Stimulated activated naive CD4-positive, alpha-beta T cell treated with Interleukin-2 at 50 U/mL for 16 hours (primary cell): ENCODE measurements around the gene AATK.

Experiments used
- DNase-seq: peaks from one replicate; lab custom pipeline; 2025; lab: John Stamatoyannopoulos, UW

Gene AATK

GRCh38 chr17:81196505-81197408, 30.7 kb upstream of the AATK start:
- DNase-seq, result no peak

- no peak for DNase-seq
These were observed 30.0 kb upstream of the AATK start for GRCh38 chr17:81195941-81196495.

DNA sequence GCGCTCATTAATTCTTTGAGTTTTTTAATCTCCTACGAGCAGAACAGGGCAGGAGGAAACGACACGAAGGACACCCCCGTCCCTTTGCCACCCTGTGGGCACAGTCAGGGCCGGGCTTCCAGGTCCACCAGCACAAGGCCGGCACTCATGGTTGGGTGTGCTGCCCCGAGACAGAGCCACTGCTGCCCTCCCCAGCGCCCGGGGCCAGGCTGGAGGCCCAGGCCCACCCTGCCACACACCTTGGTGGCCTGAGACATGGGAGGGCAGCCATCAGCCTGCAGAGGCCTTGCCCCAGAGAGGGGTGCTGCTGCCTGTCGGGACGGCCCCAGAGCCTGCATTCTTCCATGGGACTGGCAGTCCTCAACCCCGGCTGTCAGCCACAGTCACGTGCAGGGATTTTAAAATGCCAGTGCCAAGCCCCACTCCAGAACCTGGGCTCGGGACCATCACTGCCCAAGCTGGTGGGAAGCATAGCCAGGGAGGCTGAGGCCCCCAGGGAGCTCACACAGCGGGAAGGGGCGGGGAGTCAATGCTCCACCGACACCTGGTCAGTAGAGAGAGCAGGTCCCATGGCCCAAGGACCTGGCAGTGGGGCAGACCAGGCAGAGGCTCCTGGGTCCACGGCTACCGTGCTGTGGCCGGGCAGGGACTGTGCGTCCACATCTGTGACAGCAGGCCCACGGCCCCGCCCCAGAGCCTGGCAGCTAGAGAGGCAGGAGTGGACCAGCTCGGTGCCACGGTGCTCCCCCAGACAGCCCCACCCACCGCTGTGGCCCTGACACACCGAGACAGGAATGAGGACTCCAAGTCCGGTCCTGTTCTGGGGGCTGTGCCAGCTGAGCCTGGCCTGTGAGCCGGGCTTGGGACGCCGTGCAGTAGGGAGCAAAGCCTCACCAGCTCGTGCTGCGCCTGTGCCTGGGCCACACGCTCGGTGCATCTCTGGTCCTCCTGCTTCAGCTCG, 29.2 kb upstream of the AATK start:
- no peak for DNase-seq

DNA sequence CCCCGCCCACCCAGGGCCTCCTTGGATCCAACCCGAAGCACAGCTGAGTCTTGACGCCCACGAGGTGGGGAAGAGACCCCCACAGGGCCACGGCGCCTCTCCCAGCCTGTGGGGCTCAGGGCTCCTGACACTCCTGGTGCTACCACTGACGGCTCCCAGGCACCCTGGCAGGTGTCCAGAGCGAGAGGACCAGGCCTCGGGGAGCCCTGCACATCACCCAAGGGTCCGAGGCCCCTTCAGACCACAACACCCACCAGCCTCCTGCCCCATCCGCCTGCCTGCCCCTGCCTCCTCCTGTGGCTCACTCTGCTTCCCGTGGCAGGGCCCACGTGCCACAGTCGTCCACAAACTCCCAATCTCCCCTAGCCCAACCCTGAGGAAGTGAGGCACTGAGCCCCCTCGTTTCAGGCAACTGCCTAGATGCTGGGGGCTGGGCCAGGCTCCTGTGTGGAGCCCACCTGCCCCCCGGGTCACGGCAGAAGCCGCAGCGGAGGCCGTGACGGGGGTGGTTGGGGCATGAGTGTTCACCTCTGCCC, 28.3 kb upstream of the AATK start:
- no peak for DNase-seq

DNA sequence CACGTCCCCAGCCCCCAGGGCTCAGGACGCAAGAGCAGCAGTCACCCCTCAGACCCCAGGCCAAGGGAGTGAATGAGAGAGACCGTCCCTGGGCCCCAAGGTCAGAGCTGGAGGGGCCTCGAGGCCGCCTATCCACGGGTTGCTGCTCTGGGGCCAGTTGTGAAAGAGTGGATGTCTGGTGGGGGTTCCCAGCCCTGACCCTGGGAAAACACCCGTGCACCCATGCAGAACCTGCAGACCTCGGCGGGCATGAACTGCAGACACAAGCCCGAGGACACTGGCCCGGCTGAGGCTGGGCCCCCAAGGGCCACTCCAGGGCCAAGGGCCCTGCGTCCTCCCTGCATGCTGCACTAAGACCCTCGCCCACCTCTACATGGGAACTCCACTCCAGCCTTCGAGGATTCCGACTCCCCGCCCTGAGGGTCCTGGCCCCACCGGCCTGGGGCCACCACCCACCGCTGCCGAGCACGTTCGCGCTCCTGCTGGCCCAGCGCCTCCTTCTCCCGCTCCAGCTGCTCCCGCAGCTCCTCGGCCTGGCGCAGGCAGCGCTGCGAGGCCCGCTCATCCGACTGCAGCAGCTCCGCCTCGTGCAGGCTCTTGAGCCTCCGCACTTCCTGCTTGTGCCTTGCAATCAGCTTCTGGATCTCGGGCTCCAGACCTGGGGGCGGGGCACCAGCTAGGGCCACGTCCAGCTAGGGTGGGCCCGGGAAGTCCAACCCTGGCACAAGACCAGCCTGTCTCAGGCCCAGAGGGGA, 27.6 kb upstream of the AATK start:
- no peak for DNase-seq

- no peak for DNase-seq
These were observed 27.0 kb upstream of the AATK start for GRCh38 chr17:81193051-81193410.

DNA sequence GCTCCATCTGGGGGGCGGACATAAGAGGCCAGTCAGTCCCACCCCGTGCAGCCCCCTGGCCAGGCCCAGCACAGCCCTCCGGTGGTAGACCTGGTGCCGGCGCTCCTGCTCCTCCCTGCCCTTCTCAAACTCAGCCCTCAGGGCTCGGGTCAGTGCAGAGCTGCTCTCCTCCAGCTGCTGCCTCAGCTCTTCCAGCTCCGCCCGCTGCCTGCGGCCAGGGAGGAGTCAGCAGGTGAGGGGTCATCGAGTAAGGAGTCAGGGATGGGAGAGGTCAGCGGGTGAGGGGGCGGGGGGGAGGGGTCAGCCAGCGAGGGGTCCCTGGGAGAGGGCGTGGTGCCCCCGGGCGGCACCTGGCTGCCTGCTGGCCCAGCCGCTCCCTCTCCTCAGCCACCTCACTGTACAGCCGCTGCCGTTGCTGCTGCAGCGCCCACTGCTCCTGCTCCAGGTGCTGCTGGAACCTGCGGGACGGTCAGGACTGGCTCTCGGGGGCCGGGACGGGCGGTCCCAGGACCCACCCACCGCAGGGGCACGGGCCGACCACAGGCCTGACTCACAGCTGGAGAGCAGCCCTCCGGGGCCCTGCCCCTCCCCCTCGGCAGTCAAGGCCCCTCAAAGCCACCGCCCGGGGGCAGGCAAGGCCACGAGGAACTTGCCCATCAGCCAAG, 26.5 kb upstream of the AATK start:
- DNase-seq, result no peak

DNA sequence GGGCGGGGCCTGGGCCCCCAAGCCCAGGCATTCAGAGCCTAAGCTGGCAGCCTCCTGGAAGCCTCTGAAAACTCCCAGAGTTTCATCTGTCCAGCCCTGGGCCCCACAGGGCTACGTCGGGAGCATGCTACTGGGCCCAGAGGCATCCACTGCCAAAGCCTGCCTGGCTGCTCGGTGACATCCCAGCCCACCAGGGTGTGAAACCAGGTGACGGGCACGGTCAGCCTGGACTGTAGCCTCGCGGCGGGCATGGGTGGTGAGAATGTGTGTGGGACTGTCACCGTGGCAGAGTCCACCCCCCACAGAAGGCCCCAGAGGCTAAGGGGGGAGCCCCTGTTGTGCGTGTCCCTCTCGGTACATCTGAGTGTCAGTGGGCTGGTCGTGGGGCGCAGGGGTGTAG, 25.6 kb upstream of the AATK start:
- DNase-seq, result no peak

- DNase-seq, result no peak
These were observed 25.1 kb upstream of the AATK start for GRCh38 chr17:81191116-81191515.

GRCh38 chr17:81190591-81190990, 24.6 kb upstream of the AATK start:
- no peak for DNase-seq

DNA sequence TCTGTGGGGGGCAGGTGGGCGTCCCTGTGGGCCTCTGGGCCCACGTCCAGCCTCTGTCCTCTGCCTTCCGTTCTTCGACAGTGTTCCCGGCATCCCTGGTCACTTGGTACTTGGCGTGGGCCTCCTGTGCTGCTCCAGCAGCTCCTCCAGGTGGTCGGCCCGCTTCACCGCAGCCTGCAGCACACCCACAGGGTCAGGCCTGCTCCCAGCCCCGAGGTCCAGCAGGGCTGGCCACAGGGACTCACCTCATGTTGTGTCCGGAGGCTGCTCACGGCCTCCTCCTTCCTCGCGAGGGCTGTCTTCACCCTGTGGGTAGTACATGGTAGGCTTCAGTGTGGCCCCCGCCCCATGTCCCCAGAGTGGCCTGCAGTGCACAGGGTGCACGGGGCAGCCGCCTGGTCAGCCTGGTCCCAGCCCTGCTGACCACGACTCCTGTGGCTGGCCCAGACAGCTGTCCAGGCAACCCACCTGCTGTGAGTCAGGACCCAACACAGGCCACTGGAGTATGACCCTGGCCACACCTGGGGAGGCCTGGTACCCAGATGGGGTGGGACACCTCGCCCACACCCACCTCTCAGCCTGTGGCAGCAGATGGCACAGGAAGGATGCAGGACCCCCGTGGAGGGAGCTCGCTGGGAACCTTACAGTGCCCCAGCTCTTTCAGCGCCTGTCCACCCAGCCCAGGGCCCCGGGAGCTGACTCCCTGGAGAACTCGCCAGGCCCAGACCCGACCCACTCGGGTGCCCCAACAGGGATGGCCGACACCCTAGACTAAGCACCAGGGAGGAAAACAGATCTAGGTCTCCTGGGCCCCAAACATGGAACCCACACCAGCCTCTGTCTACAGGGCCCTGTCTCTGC, 23.9 kb upstream of the AATK start:
- DNase-seq, result no peak

GRCh38 chr17:81189016-81189415, 23.0 kb upstream of the AATK start:
- DNase-seq, result no peak

- DNase-seq, result no peak
These were observed 22.4 kb upstream of the AATK start for GRCh38 chr17:81188491-81188840.

DNA sequence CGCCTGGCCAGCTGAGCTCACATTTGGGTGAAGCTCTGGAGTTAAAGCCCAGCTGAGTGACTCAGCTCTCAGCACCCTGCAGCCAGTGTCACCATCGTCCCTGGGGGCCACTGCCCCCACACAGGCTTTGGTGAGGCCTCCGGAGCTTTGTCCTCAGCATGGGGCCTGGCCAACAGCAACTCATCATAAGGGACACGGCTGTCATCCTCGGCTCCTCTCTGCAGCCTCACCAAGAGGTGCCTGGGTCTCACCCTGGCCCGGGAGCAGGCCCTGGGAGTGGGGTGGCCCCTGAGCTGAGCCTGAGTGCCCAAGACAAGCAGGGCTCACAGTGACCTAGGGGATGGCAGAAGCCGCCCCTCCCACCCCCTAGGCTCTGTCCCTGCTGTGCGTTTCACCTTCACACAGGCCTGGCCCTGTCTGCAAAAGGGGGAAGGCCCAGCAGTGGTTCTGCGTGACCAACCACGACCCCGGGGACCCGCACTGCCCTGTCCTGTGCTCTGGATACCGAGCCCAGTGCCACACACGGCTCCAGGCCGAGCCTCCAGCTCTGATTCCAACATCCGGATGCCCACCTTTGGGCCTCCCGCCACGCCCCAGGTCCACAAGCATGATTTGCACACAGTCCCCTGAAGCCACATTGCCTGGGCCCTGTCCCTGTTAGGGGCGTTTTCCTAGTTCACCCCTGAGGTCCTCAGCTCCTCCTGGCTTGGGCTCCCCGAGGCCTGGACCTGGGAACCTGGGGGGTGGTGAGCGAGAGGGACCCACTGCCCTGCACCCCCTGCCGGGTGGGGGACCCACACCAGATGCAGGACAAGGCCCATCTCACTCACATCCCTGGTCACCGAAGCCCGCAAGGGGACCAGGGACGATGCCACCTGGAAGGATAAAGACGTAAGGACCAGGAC, 21.8 kb upstream of the AATK start:
- DNase-seq, result no peak

GRCh38 chr17:81187120-81187519, 21.1 kb upstream of the AATK start:
- DNase-seq, result no peak

GRCh38 chr17:81186203-81186602, 20.2 kb upstream of the AATK start:
- DNase-seq, result no peak

DNA sequence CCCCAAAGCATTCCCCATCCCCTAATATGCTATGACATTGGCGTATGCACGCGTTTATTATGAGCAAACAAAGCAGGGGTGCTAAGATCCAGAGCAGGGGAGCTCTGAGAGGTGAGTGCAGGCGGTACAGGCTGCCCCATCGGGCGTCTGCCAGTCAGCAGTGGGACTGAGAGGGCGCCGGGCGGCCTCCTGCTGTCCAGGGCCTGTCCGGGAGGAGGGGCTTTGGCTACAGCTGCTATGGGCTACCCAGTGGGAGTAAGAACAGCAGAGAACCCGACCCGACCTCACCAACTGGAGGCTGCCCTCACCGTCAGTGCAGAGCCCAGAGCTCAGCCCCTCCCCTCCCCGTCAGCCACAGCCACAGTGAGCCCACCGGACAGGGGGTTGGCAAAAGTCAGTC, 18.5 kb upstream of the AATK start:
- no peak for DNase-seq

GRCh38 chr17:81183807-81184206, 17.8 kb upstream of the AATK start:
- no peak for DNase-seq

DNA sequence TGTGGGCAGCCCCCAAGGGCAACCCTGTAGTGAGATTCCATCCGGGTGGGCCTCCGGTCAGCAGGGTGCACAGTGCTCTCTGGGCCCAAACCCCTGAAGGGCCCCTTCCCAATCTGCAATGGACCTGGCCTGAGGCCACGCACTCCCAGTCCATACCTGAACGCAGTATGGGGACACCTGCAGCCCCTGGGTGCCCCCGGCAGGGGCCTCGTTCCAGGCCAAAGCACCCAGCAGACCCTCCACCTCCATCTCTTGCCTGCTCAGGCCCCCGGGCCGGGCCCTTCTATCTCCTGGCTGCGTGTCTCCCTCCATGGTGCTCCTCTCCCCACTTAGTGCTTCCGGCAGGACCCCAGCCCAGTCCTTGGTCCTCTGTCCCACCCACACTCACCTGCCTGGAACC, 17.3 kb upstream of the AATK start:
- no peak for DNase-seq
